Sigmoid colon (tissue), 7 donors: ENCODE measurements around the gene DKK3. TPM values are rescaled to one million over a fixed set of nuclear protein-coding genes. Genes with fewer than 3 reads are reported as not detected.

Experiments
- DNase-seq: peaks from one replicate; pipeline ENCODE4 v3.0.0-alpha.2; 2019
- H3K27ac ChIP-seq, 4 donors: fragments of 200-600 bp; sonication (generic); one replicate each; pipeline ENCODE4 v1.5.1; 2016 to 2019; ENCODE audit warnings: mild to moderate bottlenecking in 1 of 4
- H3K27me3 ChIP-seq, 3 donors: fragments of 200-600 bp; sonication (generic); one replicate each; pipeline ENCODE4 v1.5.1; 2019; ENCODE audit warnings: mild to moderate bottlenecking in 1 of 3
- H3K36me3 ChIP-seq, 4 donors: fragments of 200-600 bp; sonication (generic); one replicate each; pipeline ENCODE4 v1.5.1; 2016 to 2019
- H3K4me1 ChIP-seq, 4 donors: fragments of 200-600 bp; sonication (generic); one replicate each; pipeline ENCODE4 v1.5.1; 2017 to 2019
- H3K4me3 ChIP-seq, 4 donors: fragments of 200-600 bp; sonication (generic); one replicate each; pipeline ENCODE4 v1.5.1; 2017 to 2019; ENCODE audit warnings: mild to moderate bottlenecking in 2 of 4, moderate library complexity in 1 of 4
- H3K9me3 ChIP-seq, 4 donors: fragments of 200-600 bp in 3 of 4; sonication (generic) in 3 of 4; one replicate each; pipeline versions ENCODE4 v1.5.1 to v1.6.1; 2013 to 2019
- CTCF ChIP-seq, 4 experiments: fragments of 450-650 bp in 3 of 4; fragments of 200-600 bp in 1 of 4; IDR thresholded peaks; one replicate each; pipeline ENCODE4 v1.5.1; 2016 to 2019; ENCODE audit warnings: antibody characterized with exemption in 4 of 4, mild to moderate bottlenecking in 3 of 4, moderate library complexity in 2 of 4
- EP300 ChIP-seq, 4 donors: sonication (generic); formaldehyde crosslinking; IDR thresholded peaks; one replicate each; pipeline ENCODE4 v1.6.1; 2017; ENCODE audit warnings: antibody characterized with exemption in 4 of 4
- POLR2A ChIP-seq, 2 donors: fragments of 450-650 bp; IDR thresholded peaks; one replicate each; pipeline ENCODE4 v1.6.1; 2016; ENCODE audit warnings: antibody characterized with exemption in 2 of 2, mild to moderate bottlenecking in 2 of 2, moderate library complexity in 2 of 2
- POLR2AphosphoS5 ChIP-seq, 4 donors: sonication (generic); formaldehyde crosslinking; IDR thresholded peaks; one replicate each; pipeline ENCODE4 v1.6.1; 2017; ENCODE audit warnings: antibody characterized with exemption in 4 of 4
- WGBS, 2 donors: extraction: QIAGEN DNeasy Blood & Tissue Kit; methylation state at CpG; one replicate each; pipeline ENCODE4 v1.1.7; 2013; 5-methylcytosine and 5-hydroxymethylcytosine counted together
- intact Hi-C: fragments of 100-400 bp; cut with DNase I; formaldehyde crosslinking; loops from one replicate; pipeline ENCODE4 v1.15.1; 2023
- polyA plus RNA-seq, 3 donors: library from polyadenylated mRNA; stranded (reverse); fragments of 200-250 nt; gene quantifications; one replicate each; pipeline ENCODE4 v1.2.3, GENCODE V29; 2013
- total RNA-seq, 4 donors: library from RNA; depleted of rRNA; stranded (reverse); fragments of >200 nt; gene quantifications; one replicate each; pipeline ENCODE4 v1.1.0, GENCODE V29; 2016
- donor health status: healthy with polysubstance abuse.
- donor health status: Bipolar disorder and iron deficiency.
- donor health status: healthy.

Gene DKK3
- total and polyA plus RNA-seq, 7 donors: 6.0 to 181 (median 83.6) TPM

- Histone ChIP-seq H3K4me3 (no peak overlapping the region), H3K9me3 (no peaks in the 10 kb centered on the region), H3K27me3 (no peaks in the 10 kb centered on the region), H3K4me1 (peaks cover 0 to 35% (median 30%) of the 10 kb centered on the region in 4 donors), H3K27ac (peak overlapping the region in 3 of 4 donors; percentile 5 to 58 (median 52)), H3K36me3 (no peaks in the 10 kb centered on the region)
- 50 to 61% methylated on average over 9 of the region's 9 CpGs for WGBS, 2 donors
- TF ChIP-seq POLR2A (IDR thresholded peaks at IDR 0.05) (no peak), EP300 (IDR thresholded peaks at IDR 0.05) (no peak), POLR2AphosphoS5 (IDR thresholded peaks at IDR 0.05) (peak in 1 of 4 donors; percentile 7)
- intact Hi-C loops: no loop called here
- no peak for DNase-seq
Observed at GRCh38 chr11:12019337-12019736, 10.9 kb upstream of the DKK3 start.

GRCh38 chr11:12017865-12018453 lies 9.5 kb upstream of the DKK3 start:
- Histone ChIP-seq H3K4me3 (no peak overlapping the region), H3K36me3 (no peaks in the 10 kb centered on the region), H3K4me1 (peaks cover 0 to 35% (median 30%) of the 10 kb centered on the region in 4 donors), H3K27ac (peak overlapping the region in 3 of 4 donors; percentile 42 to 67 (median 58)), H3K9me3 (no peaks in the 10 kb centered on the region), H3K27me3 (no peaks in the 10 kb centered on the region)
- DNase-seq: no peak
- intact Hi-C loops: no loop called here
- WGBS, 2 donors: 77 to 88% methylated on average over 3 of the region's 3 CpGs
- no peak for TF ChIP-seq CTCF (IDR thresholded peaks at IDR 0.05)
- no peak for TF ChIP-seq POLR2AphosphoS5 (IDR thresholded peaks at IDR 0.05)
- no peak for TF ChIP-seq POLR2A (IDR thresholded peaks at IDR 0.05)
- no peak for TF ChIP-seq EP300 (IDR thresholded peaks at IDR 0.05)

- Histone ChIP-seq H3K4me3 (no peak overlapping the region), H3K4me1 (peaks cover 0 to 35% (median 30%) of the 10 kb centered on the region in 4 donors), H3K27me3 (no peaks in the 10 kb centered on the region), H3K9me3 (no peaks in the 10 kb centered on the region), H3K27ac (peak overlapping the region in 3 of 4 donors; percentile 42 to 67 (median 58)), H3K36me3 (no peaks in the 10 kb centered on the region)
- intact Hi-C loops: no loop called here
- 77% methylated on average over 5 of the region's 5 CpGs for WGBS, 2 donors
- TF ChIP-seq POLR2AphosphoS5 (IDR thresholded peaks at IDR 0.05): peak in 1 of 4 donors; percentile 26
- TF ChIP-seq POLR2A (IDR thresholded peaks at IDR 0.05): no peak
- DNase-seq: no peak
Observed at GRCh38 chr11:12017243-12017678, 8.8 kb upstream of the DKK3 start.

GRCh38 chr11:12016246-12016645 lies 7.8 kb upstream of the DKK3 start:
- no peak for DNase-seq
- no peak overlapping the region for H3K27ac ChIP-seq
- intact Hi-C loops: no loop called here
- no peaks in the 10 kb centered on the region for H3K36me3 ChIP-seq
- WGBS, 2 donors: 81 to 94% methylated on average over 2 of the region's 2 CpGs
- H3K4me3 ChIP-seq: no peak overlapping the region
- peaks cover 0 to 35% (median 30%) of the 10 kb centered on the region in 4 donors for H3K4me1 ChIP-seq
- H3K27me3 ChIP-seq: no peaks in the 10 kb centered on the region
- TF ChIP-seq CTCF (IDR thresholded peaks at IDR 0.05) (no peak), EP300 (IDR thresholded peaks at IDR 0.05) (no peak), POLR2A (IDR thresholded peaks at IDR 0.05) (no peak), POLR2AphosphoS5 (IDR thresholded peaks at IDR 0.05) (no peak)
- H3K9me3 ChIP-seq: no peaks in the 10 kb centered on the region

- TF ChIP-seq POLR2A (IDR thresholded peaks at IDR 0.05) (no peak), CTCF (IDR thresholded peaks at IDR 0.05) (no peak), EP300 (IDR thresholded peaks at IDR 0.05) (no peak), POLR2AphosphoS5 (IDR thresholded peaks at IDR 0.05) (no peak)
- H3K9me3 ChIP-seq: no peaks in the 10 kb centered on the region
- no peak overlapping the region for H3K27ac ChIP-seq
- no peak for DNase-seq
- peaks cover 0 to 35% (median 30%) of the 10 kb centered on the region in 4 donors for H3K4me1 ChIP-seq
- intact Hi-C loops: no loop called here
- H3K36me3 ChIP-seq: no peaks in the 10 kb centered on the region
- H3K27me3 ChIP-seq: no peaks in the 10 kb centered on the region
- no peak overlapping the region for H3K4me3 ChIP-seq
Observed at GRCh38 chr11:12015486-12015885, 7.1 kb upstream of the DKK3 start.
